ENCODE measurements around the gene PARD6A.

GRCh38 chr16:67699265-67699664, 38.5 kb downstream of the PARD6A start:
- no peak for TF ChIP-seq POLR2A (IDR thresholded peaks at IDR 0.05; ENCODE audit: low read depth, low read length)
- no peak for TF ChIP-seq TAF1 (IDR thresholded peaks at IDR 0.05; ENCODE audit: borderline replicate concordance, low read depth, low read length)
- no peak for TF ChIP-seq POLR2AphosphoS5 (IDR thresholded peaks at IDR 0.05; ENCODE audit: low read depth, low read length)

All from GM12892 (cell line).